ENCODE results near the gene RPF1. TPM values are rescaled to one million over a fixed set of nuclear protein-coding genes. Genes with fewer than 3 reads are reported as not detected.

RPF1 gene
- total and polyA plus RNA-seq, 5 experiments from 2014 or later: 50.2 to 64.2 (median 55.2) TPM

DNA sequence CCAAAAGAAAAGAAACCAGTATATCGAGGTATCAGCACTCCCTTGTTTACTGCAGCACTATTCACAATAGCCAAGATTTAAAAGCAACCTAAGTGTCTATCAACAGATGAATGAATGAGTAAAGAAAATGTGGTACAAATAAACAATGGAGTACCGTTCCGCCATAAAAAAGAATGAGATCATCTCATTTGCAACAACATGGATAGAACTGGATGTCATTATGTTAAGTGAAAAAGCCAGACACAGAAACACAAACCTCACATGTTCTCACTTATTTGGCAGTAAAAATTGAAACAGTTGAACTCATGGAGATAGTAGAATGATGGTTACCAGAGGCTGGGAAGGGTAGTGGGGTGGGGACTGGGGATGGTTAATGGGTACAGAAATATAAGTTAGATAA is 31.6 kb downstream of the RPF1 start:
- Mint-ChIP-seq H3K27me3 (no peaks in the 10 kb centered on the region), H3K9me3 (peaks cover 0 to 12% (median 4%) of the 10 kb centered on the region in 9 donors), H3K4me1 (peaks cover 0 to 14% (median 4%) of the 10 kb centered on the region in 4 donors), H3K27ac (no peak overlapping the region), H3K36me3 (no peaks in the 10 kb centered on the region), H3K4me3 (no peak overlapping the region)
- POLR2A ChIA-PET: no interaction called here
- no peak for DNase-seq
- no peak for ATAC-seq

DNA sequence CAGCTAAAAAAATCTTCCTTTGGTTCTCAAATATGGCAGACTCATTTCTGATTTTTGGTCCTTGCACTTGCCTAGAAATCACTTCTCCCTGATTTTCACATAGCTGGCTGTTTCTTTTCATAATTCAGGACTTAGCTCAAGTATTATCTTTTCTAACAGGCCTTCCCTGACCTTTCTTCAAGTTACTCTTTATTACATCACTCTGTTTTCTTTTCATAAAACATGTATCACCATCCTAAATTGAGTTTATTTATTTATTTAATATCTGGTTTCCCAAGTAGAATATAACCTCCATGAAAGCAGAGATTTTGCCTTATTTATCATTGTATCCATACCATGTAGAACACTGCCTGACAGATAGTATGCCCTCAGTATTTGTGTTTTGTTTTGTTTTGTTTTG is 45.5 kb downstream of the RPF1 start:
- ATAC-seq (no peak), DNase-seq (no peak)
- H3K36me3 Mint-ChIP-seq: peaks cover 0 to 12% (median 11%) of the 10 kb centered on the region in 3 donors
- H3K27me3 Mint-ChIP-seq: no peaks in the 10 kb centered on the region
- peaks cover 0 to 1% (median 0%) of the 10 kb centered on the region in 4 donors for H3K4me1 Mint-ChIP-seq
- no peak overlapping the region for H3K4me3 Mint-ChIP-seq
- POLR2A ChIA-PET: no interaction called here
- no peak overlapping the region for H3K27ac Mint-ChIP-seq
- H3K9me3 Mint-ChIP-seq: peaks cover 0 to 4% (median 0%) of the 10 kb centered on the region in 9 donors

DNA sequence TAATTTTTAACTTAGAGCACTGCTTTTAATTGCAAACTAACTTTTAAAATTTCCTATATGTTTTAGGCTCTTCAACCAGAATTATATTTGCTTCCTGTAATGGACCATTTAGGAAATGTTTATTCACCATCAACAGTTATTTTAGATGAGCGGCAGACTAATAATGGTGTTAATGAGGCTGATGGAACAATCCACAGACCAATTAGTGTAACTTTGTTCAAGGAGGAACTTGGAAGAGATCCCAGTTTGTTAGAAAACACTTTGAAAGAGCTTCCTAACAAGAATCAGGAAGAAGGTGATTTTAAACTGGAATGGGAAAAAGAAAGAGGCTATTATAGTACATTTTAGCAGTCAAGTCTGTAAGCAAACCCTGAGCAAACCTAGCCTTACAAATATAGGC is 46.7 kb downstream of the RPF1 start:
- Mint-ChIP-seq H3K36me3 (peaks cover 0 to 13% (median 10%) of the 10 kb centered on the region in 3 donors), H3K27ac (no peak overlapping the region), H3K27me3 (no peaks in the 10 kb centered on the region), H3K4me1 (peaks cover 0 to 1% (median 0%) of the 10 kb centered on the region in 4 donors), H3K4me3 (no peak overlapping the region), H3K9me3 (peaks cover 0 to 4% (median 0%) of the 10 kb centered on the region in 9 donors)
- DNase-seq (no peak), ATAC-seq (no peak)
- POLR2A ChIA-PET: no interaction called here

DNA sequence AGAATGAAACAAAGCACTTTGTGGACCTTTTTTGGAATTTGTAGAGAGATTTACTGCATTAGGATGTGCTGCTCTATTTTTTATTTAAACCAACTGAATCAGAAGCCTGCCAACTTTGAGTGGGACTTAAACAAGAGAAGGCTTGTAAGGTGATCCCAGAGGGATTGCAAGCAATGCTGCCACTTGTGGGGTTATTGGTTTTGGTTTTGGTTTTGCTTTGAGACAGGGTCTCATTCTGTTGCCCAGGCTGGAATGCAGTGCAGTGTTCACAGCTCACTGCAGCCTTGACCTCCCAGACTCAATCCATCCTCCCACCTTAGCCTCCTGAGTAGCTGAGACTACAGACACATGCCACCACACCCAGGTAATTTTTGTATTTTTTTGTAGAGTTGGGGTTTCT is 59.5 kb downstream of the RPF1 start:
- H3K9me3 Mint-ChIP-seq: no peaks in the 10 kb centered on the region
- DNase-seq (no peak), ATAC-seq (no peak)
- H3K4me1 Mint-ChIP-seq: peaks cover 0 to 4% (median 0%) of the 10 kb centered on the region in 4 donors
- H3K4me3 Mint-ChIP-seq: no peak overlapping the region
- H3K27me3 Mint-ChIP-seq: no peaks in the 10 kb centered on the region
- H3K36me3 Mint-ChIP-seq: peaks cover 0 to 41% (median 16%) of the 10 kb centered on the region in 3 donors
- no peak overlapping the region for H3K27ac Mint-ChIP-seq
- POLR2A ChIA-PET: no interaction called here

DNA sequence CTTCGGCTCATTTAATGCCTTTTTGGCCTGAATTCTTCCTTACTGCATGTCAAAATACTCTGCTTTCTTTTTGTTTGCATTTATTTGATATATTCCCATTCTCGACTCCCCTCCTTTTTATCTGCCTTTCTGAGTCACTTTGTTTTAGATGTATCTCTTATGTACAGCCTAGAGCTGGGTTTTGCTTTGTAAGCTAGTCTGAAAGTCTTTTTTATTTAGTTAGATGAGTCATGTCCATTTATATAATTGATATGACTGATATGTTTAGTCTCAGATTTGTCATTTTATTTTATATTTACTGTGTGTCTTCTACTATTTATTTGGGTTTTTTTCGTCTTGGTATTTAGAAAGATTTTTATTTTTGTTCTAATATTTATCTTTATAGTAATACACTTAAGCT is 60.9 kb downstream of the RPF1 start:
- peaks cover 0 to 41% (median 16%) of the 10 kb centered on the region in 3 donors for H3K36me3 Mint-ChIP-seq
- ATAC-seq: no peak
- H3K27ac Mint-ChIP-seq: peak overlapping the region in 1 of 10 donors; percentile 4
- H3K4me3 Mint-ChIP-seq: no peak overlapping the region
- no peaks in the 10 kb centered on the region for H3K9me3 Mint-ChIP-seq
- no peaks in the 10 kb centered on the region for H3K27me3 Mint-ChIP-seq
- no peak for DNase-seq
- POLR2A ChIA-PET: no interaction called here
- H3K4me1 Mint-ChIP-seq: peaks cover 0 to 4% (median 0%) of the 10 kb centered on the region in 4 donors

DNA sequence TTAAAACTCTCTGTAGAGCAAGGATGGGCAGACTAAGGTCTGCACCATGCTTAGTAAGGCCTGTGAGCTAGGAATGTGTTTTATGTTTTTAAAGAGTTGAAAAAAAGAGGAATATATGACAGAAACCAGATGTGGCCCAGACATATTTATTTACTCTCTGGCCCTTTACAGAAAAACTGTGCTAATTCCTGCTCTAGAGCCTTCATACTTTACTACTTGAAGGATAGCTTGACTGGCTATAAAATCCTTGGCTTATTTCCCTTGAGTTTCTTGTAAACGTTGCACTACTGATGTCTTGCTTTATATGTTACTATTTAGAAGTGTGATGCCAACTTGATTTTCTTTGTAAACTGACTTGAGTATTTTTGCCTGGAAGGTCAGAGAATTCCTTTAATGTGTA is 61.7 kb downstream of the RPF1 start:
- POLR2A ChIA-PET: no interaction called here
- no peak overlapping the region for H3K4me3 Mint-ChIP-seq
- ATAC-seq: no peak
- no peaks in the 10 kb centered on the region for H3K9me3 Mint-ChIP-seq
- H3K4me1 Mint-ChIP-seq: peaks cover 0 to 4% (median 0%) of the 10 kb centered on the region in 4 donors
- no peak overlapping the region for H3K27ac Mint-ChIP-seq
- peaks cover 0 to 41% (median 16%) of the 10 kb centered on the region in 3 donors for H3K36me3 Mint-ChIP-seq
- DNase-seq: no peak
- H3K27me3 Mint-ChIP-seq: no peaks in the 10 kb centered on the region

DNA sequence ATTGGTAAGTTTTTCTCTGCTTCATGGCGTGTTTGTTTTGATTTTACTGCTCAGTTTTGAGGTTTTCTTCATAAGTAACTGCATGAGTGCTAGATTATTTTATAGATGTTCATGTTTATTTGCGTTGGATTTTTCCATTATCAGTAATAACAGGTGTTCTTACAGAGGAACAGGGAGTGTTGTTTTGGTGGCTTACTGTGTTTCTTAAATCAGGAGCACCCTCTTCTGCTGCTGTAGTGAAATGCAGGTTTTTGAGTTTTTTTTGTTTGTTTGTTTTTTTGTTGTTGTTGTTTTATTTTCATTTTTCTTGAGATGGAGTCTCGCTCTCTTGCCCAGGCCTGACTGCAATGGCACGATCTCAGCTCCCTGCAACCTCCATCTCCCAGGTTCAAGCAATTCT is 62.6 kb downstream of the RPF1 start:
- POLR2A ChIA-PET: no interaction called here
- Mint-ChIP-seq H3K27ac (peak overlapping the region in 1 of 10 donors; percentile 75), H3K36me3 (peaks cover 0 to 43% (median 17%) of the 10 kb centered on the region in 3 donors)

More for the DNA sequence above, 62.6 kb downstream of the RPF1 start:
- no peak for DNase-seq
- Mint-ChIP-seq H3K9me3 (no peaks in the 10 kb centered on the region), H3K4me1 (peaks cover 0 to 4% (median 0%) of the 10 kb centered on the region in 4 donors), H3K27me3 (no peaks in the 10 kb centered on the region), H3K4me3 (no peak overlapping the region)
- ATAC-seq: no peak

Other genes with a start within 250 kb of the RPF1 start
- gene SAMD13, start 177.6 kb upstream of the RPF1 start, total RNA-seq: 1 to 10 TPM in 1 of 2 experiments, under 1 TPM in 1; 0.75 to 1.2 TPM
- gene SAMD13, start 177.6 kb upstream of the RPF1 start, polyA plus RNA-seq: 1 to 10 TPM in 2 of 3 donors, under 1 TPM in 1; 0.57 to 1.3 (median 1.2) TPM
- gene DNASE2B, start 80.8 kb upstream of the RPF1 start, total RNA-seq: not detected
- gene DNASE2B, start 80.8 kb upstream of the RPF1 start, polyA plus RNA-seq: not detected
- 1 to 10 TPM; 2.2 to 2.5 TPM for gene SPATA1, start 27.1 kb downstream of the RPF1 start, total RNA-seq
- not detected for gene SPATA1, start 27.1 kb downstream of the RPF1 start, polyA plus RNA-seq
- gene GNG5, start 27.3 kb downstream of the RPF1 start, total RNA-seq: 10 to 100 TPM; 32.5 to 39.5 TPM
- gene GNG5, start 27.3 kb downstream of the RPF1 start, polyA plus RNA-seq: 100 to 1,000 TPM; 214 to 259 (median 233) TPM
- gene CTBS, start 95.2 kb downstream of the RPF1 start, total RNA-seq: 10 to 100 TPM; 18.0 to 19.8 TPM
- 10 to 100 TPM; 16.3 to 21.1 (median 18.2) TPM for gene CTBS, start 95.2 kb downstream of the RPF1 start, polyA plus RNA-seq
- 10 to 100 TPM in 1 of 2 experiments, 1 to 10 TPM in 1; 9.9 to 11.4 TPM for gene SSX2IP, start 211.2 kb downstream of the RPF1 start, total RNA-seq
- gene SSX2IP, start 211.2 kb downstream of the RPF1 start, polyA plus RNA-seq: 10 to 100 TPM in 1 of 3 donors, 1 to 10 TPM in 2; 6.9 to 10.8 (median 8.1) TPM

Data from naive thymus-derived CD8-positive, alpha-beta T cell (primary cell).